ENCODE data around the gene PCDH9. TPM values are rescaled to one million over a fixed set of nuclear protein-coding genes. Genes with fewer than 3 reads are reported as not detected.
A peak's percentile ranks its signal among the peaks of the same experiment; 100 is the strongest.

PCDH9 gene
- total and polyA plus RNA-seq, 5 donors from 2014 or later: 0.08 to 0.77 (median 0.09) TPM

DNA sequence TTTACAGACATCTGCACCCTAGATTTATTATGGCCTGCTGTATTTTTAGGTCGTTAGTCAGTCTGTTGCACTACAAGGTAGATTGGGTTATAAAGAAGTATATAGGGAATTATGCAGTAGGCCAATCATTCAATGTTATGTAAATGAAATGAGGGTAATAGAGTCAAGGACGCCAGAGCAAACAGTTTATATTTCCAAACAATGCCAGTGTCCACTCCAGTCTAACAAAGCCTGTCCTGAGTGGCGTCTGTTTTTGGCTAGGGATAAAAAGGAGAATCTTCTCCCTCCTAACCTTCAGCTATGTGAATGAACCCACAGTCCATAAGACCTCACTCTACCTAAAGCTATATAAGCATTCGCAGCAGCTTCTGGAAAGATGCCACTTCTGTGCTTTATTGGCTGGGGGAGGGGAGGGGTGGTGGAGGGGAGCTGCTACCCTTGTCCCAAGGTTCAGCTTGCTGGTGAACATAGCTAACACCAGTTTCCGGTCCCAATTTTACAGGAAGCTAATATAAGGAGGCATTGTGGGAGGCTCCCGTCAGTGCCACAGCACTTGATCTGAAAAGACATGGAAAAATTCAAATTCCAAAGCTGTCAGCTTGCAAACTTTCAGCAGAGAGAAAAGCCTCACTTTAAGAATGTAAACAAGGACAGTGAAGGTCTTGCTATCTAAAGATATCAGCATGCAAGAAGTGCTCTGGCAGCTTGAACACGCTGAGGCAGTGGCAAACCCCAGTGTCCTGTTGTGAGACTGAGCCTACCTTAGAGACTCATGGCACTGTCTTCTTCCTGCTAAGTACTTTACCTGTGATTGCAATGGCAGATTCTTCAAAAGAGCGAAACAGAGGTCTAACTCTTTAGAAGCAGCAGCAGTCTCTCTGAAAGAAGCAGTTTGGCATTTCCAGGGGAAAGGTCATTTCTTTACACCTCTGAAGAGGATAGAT lies 369.9 kb downstream of the PCDH9 start:
- no peak overlapping the region for H3K27ac ChIP-seq (ENCODE audit: insufficient read depth, low read length, poor library complexity, severe bottlenecking)
- H3K4me3 ChIP-seq (ENCODE audit: low read depth, low read length): no peak overlapping the region
- DNase-seq (no peak), ATAC-seq (ENCODE audit: low read depth in 2 of 2) (no peak)
- no peaks in the 10 kb centered on the region for H3K36me3 ChIP-seq (ENCODE audit: control insufficient read depth, insufficient read depth, low read length)
- Mint-ChIP-seq H3K27ac (peak overlapping the region in 1 of 3 donors; percentile 43), H3K9me3 (peaks cover 0 to 20% (median 2%) of the 10 kb centered on the region in 7 donors), H3K4me1 (no peaks in the 10 kb centered on the region), H3K4me3 (no peak overlapping the region), H3K36me3 (no peaks in the 10 kb centered on the region), H3K27me3 (no peaks in the 10 kb centered on the region)
- no peaks in the 10 kb centered on the region for H3K27me3 ChIP-seq (ENCODE audit: control insufficient read depth, insufficient read depth, low read length)
- H3K4me1 ChIP-seq (ENCODE audit: control insufficient read depth, insufficient read depth, low read length, poor library complexity, severe bottlenecking): no peaks in the 10 kb centered on the region
- no peaks in the 10 kb centered on the region for H3K9me3 ChIP-seq (ENCODE audit: control insufficient read depth in 2 of 2, low read length in 2 of 2)

DNA sequence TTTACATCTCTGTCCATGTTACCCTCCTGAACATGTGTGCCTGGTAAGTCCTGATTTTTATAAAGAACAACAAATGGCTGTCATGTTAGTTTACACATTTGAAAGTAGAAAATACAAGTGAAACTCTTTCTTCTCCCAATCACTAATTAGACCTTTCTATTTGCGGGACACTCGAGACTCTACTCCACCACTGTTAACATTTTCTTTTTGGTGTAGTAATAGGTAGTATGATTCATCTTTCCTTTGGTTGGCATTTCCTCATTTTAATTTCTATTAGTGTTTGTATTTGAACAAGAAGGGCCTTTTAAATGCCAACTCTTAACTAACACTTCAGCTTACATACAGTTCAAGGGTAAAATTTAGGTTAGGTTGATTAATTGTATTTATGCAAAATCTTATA lies 371.1 kb downstream of the PCDH9 start:
- Histone ChIP-seq H3K4me3 (ENCODE audit: low read depth, low read length) (no peak overlapping the region), H3K27ac (ENCODE audit: insufficient read depth, low read length, poor library complexity, severe bottlenecking) (no peak overlapping the region), H3K4me1 (ENCODE audit: control insufficient read depth, insufficient read depth, low read length, poor library complexity, severe bottlenecking) (no peaks in the 10 kb centered on the region), H3K27me3 (ENCODE audit: control insufficient read depth, insufficient read depth, low read length) (no peaks in the 10 kb centered on the region), H3K9me3 (ENCODE audit: control insufficient read depth in 2 of 2, low read length in 2 of 2) (no peaks in the 10 kb centered on the region), H3K36me3 (ENCODE audit: control insufficient read depth, insufficient read depth, low read length) (no peaks in the 10 kb centered on the region)
- Mint-ChIP-seq H3K4me1 (no peaks in the 10 kb centered on the region), H3K27me3 (no peaks in the 10 kb centered on the region), H3K36me3 (no peaks in the 10 kb centered on the region), H3K27ac (no peak overlapping the region), H3K9me3 (peaks cover 0 to 16% (median 2%) of the 10 kb centered on the region in 7 donors), H3K4me3 (no peak overlapping the region)
- ATAC-seq (ENCODE audit: low read depth in 2 of 2) (no peak), DNase-seq (no peak)

DNA sequence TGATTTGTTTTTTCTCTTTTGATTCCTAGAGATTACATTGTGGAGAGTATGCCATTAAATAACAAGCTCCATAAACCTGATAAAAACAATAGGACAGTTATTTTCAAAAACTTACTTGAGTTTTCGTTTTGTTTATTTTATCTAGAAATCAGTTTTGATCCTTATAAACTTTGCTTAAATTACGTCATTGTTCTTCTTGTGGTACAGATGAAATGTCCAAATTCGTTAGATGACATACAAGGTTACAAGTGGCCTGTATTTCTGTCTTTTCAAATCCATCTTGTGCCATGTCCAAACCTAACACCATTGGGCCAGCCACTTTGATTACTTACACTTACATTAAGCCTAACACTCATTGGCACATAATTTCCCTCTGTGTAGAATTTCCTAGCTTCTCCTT lies 372.0 kb downstream of the PCDH9 start:
- no peaks in the 10 kb centered on the region for H3K27me3 Mint-ChIP-seq
- no peaks in the 10 kb centered on the region for H3K27me3 ChIP-seq (ENCODE audit: control insufficient read depth, insufficient read depth, low read length)
- H3K9me3 Mint-ChIP-seq: peaks cover 0 to 19% (median 2%) of the 10 kb centered on the region in 7 donors
- H3K36me3 ChIP-seq (ENCODE audit: control insufficient read depth, insufficient read depth, low read length): no peaks in the 10 kb centered on the region
- no peak overlapping the region for H3K27ac Mint-ChIP-seq
- no peak for DNase-seq
- no peaks in the 10 kb centered on the region for H3K4me1 ChIP-seq (ENCODE audit: control insufficient read depth, insufficient read depth, low read length, poor library complexity, severe bottlenecking)
- H3K4me3 ChIP-seq (ENCODE audit: low read depth, low read length): no peak overlapping the region
- H3K27ac ChIP-seq (ENCODE audit: insufficient read depth, low read length, poor library complexity, severe bottlenecking): no peak overlapping the region
- H3K9me3 ChIP-seq (ENCODE audit: control insufficient read depth in 2 of 2, low read length in 2 of 2): no peaks in the 10 kb centered on the region
- no peaks in the 10 kb centered on the region for H3K36me3 Mint-ChIP-seq
- no peaks in the 10 kb centered on the region for H3K4me1 Mint-ChIP-seq
- ATAC-seq (ENCODE audit: low read depth in 2 of 2): no peak
- no peak overlapping the region for H3K4me3 Mint-ChIP-seq

DNA sequence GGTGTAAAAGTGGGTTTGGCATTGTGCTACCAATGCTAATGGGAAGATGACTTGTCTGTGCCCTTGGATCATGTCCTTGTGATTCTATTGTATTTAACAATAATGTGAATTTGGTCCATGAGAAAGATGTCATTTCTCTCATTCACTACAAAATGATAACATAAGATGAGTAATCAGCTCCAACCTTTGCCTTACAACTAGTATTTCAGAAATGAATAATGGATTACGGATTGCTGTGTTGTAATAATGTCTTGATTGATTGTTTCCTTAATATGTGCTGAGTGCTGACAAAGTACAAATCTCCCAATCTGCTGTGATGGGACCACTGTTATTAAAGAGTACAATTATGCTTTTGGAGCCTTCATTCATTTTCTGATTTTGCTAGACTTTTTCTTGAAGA lies 375.0 kb downstream of the PCDH9 start:
- Histone ChIP-seq H3K27me3 (ENCODE audit: control insufficient read depth, insufficient read depth, low read length) (no peaks in the 10 kb centered on the region), H3K27ac (ENCODE audit: insufficient read depth, low read length, poor library complexity, severe bottlenecking) (no peak overlapping the region), H3K9me3 (ENCODE audit: control insufficient read depth in 2 of 2, low read length in 2 of 2) (peaks cover 0 to 4% of the 10 kb centered on the region in 2 experiments), H3K36me3 (ENCODE audit: control insufficient read depth, insufficient read depth, low read length) (no peaks in the 10 kb centered on the region), H3K4me1 (ENCODE audit: control insufficient read depth, insufficient read depth, low read length, poor library complexity, severe bottlenecking) (no peaks in the 10 kb centered on the region), H3K4me3 (ENCODE audit: low read depth, low read length) (no peak overlapping the region)
- DNase-seq: no peak
- Mint-ChIP-seq H3K9me3 (peaks cover 3 to 18% (median 6%) of the 10 kb centered on the region in 7 donors), H3K4me1 (no peaks in the 10 kb centered on the region), H3K27me3 (no peaks in the 10 kb centered on the region), H3K4me3 (no peak overlapping the region), H3K36me3 (no peaks in the 10 kb centered on the region), H3K27ac (no peak overlapping the region)
- ATAC-seq (ENCODE audit: low read depth in 2 of 2): no peak

DNA sequence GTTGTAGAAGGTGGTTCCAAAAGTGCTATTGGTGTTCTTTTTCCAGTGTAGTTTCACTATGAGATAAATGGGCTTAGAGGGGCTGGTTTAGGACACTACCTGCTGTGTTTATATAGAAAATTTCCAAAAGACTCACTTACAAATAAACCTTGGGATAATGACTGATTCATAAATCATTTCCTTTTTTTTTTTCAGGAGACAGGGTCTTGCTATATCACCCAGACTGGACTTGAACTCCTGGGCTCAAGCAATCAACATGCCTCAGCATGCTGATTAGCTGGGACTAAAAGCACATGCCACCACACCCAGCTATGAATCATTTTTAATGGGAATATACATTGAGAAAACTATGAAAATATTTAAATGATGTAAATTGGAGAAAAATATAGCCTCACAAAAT lies 376.6 kb downstream of the PCDH9 start:
- ATAC-seq (ENCODE audit: low read depth in 2 of 2) (no peak), DNase-seq (no peak)
- peaks cover 4 to 20% (median 8%) of the 10 kb centered on the region in 7 donors for H3K9me3 Mint-ChIP-seq
- H3K27me3 Mint-ChIP-seq: no peaks in the 10 kb centered on the region
- Histone ChIP-seq H3K27ac (ENCODE audit: insufficient read depth, low read length, poor library complexity, severe bottlenecking) (no peak overlapping the region), H3K4me3 (ENCODE audit: low read depth, low read length) (no peak overlapping the region), H3K27me3 (ENCODE audit: control insufficient read depth, insufficient read depth, low read length) (no peaks in the 10 kb centered on the region), H3K9me3 (ENCODE audit: control insufficient read depth in 2 of 2, low read length in 2 of 2) (peaks cover 0 to 4% of the 10 kb centered on the region in 2 experiments), H3K4me1 (ENCODE audit: control insufficient read depth, insufficient read depth, low read length, poor library complexity, severe bottlenecking) (no peaks in the 10 kb centered on the region), H3K36me3 (ENCODE audit: control insufficient read depth, insufficient read depth, low read length) (no peaks in the 10 kb centered on the region)
- H3K4me3 Mint-ChIP-seq: no peak overlapping the region
- no peaks in the 10 kb centered on the region for H3K36me3 Mint-ChIP-seq
- no peaks in the 10 kb centered on the region for H3K4me1 Mint-ChIP-seq
- H3K27ac Mint-ChIP-seq: no peak overlapping the region

DNA sequence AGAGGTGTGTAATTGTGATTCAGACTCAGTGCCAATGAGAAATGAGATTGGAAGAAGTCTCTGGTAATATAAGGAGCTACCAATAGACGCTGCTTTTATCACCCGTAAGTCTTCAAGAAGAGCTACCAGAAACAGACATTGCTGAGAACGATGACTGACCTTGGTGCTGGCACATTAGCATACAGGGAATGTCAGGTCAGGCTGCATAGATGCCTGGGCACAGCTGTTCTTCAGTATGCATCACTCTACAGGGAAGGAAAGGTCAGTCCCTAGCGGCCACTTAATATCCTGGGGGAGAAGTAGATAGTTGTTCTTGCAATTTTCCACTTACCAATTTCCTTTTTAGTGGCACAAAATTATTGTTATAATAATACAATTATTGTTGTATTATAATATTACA lies 380.4 kb downstream of the PCDH9 start:
- Mint-ChIP-seq H3K27me3 (no peaks in the 10 kb centered on the region), H3K4me3 (no peak overlapping the region), H3K9me3 (peaks cover 3 to 19% (median 7%) of the 10 kb centered on the region in 7 donors), H3K4me1 (no peaks in the 10 kb centered on the region), H3K27ac (no peak overlapping the region), H3K36me3 (no peaks in the 10 kb centered on the region)
- no peak for DNase-seq
- Histone ChIP-seq H3K4me1 (ENCODE audit: control insufficient read depth, insufficient read depth, low read length, poor library complexity, severe bottlenecking) (no peaks in the 10 kb centered on the region), H3K27ac (ENCODE audit: insufficient read depth, low read length, poor library complexity, severe bottlenecking) (no peak overlapping the region), H3K36me3 (ENCODE audit: control insufficient read depth, insufficient read depth, low read length) (no peaks in the 10 kb centered on the region), H3K9me3 (ENCODE audit: control insufficient read depth in 2 of 2, low read length in 2 of 2) (peaks cover 0 to 4% of the 10 kb centered on the region in 2 experiments), H3K27me3 (ENCODE audit: control insufficient read depth, insufficient read depth, low read length) (no peaks in the 10 kb centered on the region), H3K4me3 (ENCODE audit: low read depth, low read length) (no peak overlapping the region)
- no peak for ATAC-seq (ENCODE audit: low read depth in 2 of 2)

DNA sequence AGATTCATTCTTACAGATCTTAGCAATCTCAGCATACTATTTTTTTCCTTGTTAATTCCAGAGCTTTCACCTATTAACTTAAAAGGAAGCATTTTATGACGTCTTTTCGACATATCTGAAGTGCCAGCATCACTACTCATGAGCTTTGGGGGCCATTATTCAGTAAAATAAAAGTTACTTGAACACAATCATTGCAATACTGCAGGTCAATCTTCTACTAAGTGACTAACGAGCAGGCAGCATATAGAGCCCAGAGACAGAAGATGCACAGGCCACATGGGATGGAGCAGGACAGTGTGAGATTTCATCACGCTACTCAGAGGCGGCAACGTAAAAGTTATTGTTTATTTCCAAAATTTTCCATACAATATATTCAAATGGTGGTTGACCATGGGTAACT lies 382.6 kb downstream of the PCDH9 start:
- H3K9me3 ChIP-seq (ENCODE audit: control insufficient read depth in 2 of 2, low read length in 2 of 2): peaks cover 0 to 4% of the 10 kb centered on the region in 2 experiments
- Mint-ChIP-seq H3K27me3 (no peaks in the 10 kb centered on the region), H3K9me3 (peaks cover 4 to 16% (median 6%) of the 10 kb centered on the region in 7 donors), H3K4me3 (no peak overlapping the region), H3K27ac (no peak overlapping the region), H3K4me1 (no peaks in the 10 kb centered on the region), H3K36me3 (no peaks in the 10 kb centered on the region)
- H3K4me1 ChIP-seq (ENCODE audit: control insufficient read depth, insufficient read depth, low read length, poor library complexity, severe bottlenecking): no peaks in the 10 kb centered on the region
- H3K4me3 ChIP-seq (ENCODE audit: low read depth, low read length): no peak overlapping the region
- no peak for DNase-seq
- H3K27ac ChIP-seq (ENCODE audit: insufficient read depth, low read length, poor library complexity, severe bottlenecking): no peak overlapping the region
- no peaks in the 10 kb centered on the region for H3K36me3 ChIP-seq (ENCODE audit: control insufficient read depth, insufficient read depth, low read length)
- ATAC-seq (ENCODE audit: low read depth in 2 of 2): no peak
- H3K27me3 ChIP-seq (ENCODE audit: control insufficient read depth, insufficient read depth, low read length): no peaks in the 10 kb centered on the region

DNA sequence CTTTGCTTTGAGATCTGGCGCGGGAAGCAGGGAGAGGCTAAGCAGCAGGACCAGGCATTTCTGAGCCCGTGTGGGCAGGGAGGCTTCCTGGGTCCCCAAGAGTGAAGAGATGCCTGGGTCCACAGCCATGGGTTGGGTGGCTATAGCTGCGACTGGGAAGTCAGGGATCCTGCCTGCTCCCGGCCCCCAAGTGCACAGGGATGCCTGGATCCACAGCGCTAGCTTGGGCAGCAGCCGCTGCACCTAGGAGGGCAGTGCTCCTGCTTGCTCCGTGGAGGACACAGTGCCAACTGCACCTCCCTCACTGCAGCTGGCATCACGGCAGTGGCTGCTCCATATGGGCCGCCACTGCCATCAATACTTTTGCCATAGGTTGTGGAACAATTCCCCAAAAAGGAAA lies 384.7 kb downstream of the PCDH9 start:
- ATAC-seq (ENCODE audit: low read depth in 2 of 2) (no peak), DNase-seq (no peak)
- H3K27ac Mint-ChIP-seq: no peak overlapping the region
- peaks cover under 1 to 16% (median 10%) of the 10 kb centered on the region in 7 donors for H3K9me3 Mint-ChIP-seq
- H3K27me3 ChIP-seq (ENCODE audit: control insufficient read depth, insufficient read depth, low read length): no peaks in the 10 kb centered on the region
- no peaks in the 10 kb centered on the region for H3K36me3 ChIP-seq (ENCODE audit: control insufficient read depth, insufficient read depth, low read length)
- no peaks in the 10 kb centered on the region for H3K4me1 Mint-ChIP-seq
- no peak overlapping the region for H3K27ac ChIP-seq (ENCODE audit: insufficient read depth, low read length, poor library complexity, severe bottlenecking)
- no peaks in the 10 kb centered on the region for H3K27me3 Mint-ChIP-seq
- H3K4me1 ChIP-seq (ENCODE audit: control insufficient read depth, insufficient read depth, low read length, poor library complexity, severe bottlenecking): no peaks in the 10 kb centered on the region
- H3K9me3 ChIP-seq (ENCODE audit: control insufficient read depth in 2 of 2, low read length in 2 of 2): peaks cover 0 to 2% of the 10 kb centered on the region in 2 experiments
- no peak overlapping the region for H3K4me3 Mint-ChIP-seq
- no peak overlapping the region for H3K4me3 ChIP-seq (ENCODE audit: low read depth, low read length)
- H3K36me3 Mint-ChIP-seq: no peaks in the 10 kb centered on the region

Data from CD4-positive, CD25-positive, alpha-beta regulatory T cell (primary cell).